Measurements from ENCODE around the gene PTPRF. TPM values are rescaled to one million over a fixed set of nuclear protein-coding genes. Genes with fewer than 3 reads are reported as not detected.

PTPRF gene
- total RNA-seq, 1 donor from 2014 or later, result not detected

DNA sequence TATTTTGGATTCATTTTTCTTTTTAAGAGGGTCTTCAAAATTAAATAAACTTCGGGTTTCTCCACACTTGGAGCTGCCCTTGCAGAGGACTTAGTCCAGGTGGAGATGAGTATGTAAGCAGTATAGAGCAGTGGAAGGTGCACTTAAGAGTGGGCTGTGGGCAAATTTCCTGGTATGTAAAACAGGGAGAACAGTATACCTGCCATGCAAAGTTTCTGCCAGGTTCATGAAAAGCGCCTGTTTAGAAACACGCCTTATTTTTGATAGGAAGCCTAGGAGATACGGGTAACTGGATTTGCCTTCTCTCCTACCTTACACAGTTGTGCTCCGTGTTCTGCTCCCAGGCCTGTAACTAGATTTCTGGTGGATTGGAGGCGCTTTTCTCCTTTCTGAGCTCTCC lies 120.5 kb downstream of the PTPRF start:
- H3K9me3 Mint-ChIP-seq, result no peaks in the 10 kb centered on the region
- POLR2A ChIA-PET, result interaction anchor here (0.8 to 3.6 kb wide), 9 partner anchors 9 to 981 kb away, joined by 3 to 28 read pairs (median 5); partner anchors contain the start of genes C1orf50, HYI, P3H1 and ST3GAL3

DNA sequence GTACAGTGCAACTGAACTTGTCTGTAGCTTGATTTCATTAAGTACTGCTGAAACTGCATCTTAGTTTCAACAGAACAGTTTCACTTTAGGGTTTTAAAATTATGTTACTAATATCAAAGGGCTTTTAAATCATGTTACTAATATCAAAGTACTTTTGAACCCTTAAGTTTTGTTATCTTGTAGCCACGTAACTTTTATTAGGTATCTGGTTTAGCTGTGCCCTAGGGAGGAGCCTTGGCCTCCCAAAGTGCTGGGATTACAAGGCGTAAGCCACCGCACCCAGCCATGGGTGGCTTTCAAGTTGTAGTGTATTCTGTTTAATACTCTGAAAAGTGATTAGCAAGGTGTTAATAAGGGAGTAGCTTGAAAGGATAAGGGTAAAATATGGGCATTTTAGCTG lies 121.2 kb downstream of the PTPRF start:
- DNase-seq (no peak), ATAC-seq (ENCODE audit: low read depth) (no peak)
- TF ChIP-seq, protein P1, sequence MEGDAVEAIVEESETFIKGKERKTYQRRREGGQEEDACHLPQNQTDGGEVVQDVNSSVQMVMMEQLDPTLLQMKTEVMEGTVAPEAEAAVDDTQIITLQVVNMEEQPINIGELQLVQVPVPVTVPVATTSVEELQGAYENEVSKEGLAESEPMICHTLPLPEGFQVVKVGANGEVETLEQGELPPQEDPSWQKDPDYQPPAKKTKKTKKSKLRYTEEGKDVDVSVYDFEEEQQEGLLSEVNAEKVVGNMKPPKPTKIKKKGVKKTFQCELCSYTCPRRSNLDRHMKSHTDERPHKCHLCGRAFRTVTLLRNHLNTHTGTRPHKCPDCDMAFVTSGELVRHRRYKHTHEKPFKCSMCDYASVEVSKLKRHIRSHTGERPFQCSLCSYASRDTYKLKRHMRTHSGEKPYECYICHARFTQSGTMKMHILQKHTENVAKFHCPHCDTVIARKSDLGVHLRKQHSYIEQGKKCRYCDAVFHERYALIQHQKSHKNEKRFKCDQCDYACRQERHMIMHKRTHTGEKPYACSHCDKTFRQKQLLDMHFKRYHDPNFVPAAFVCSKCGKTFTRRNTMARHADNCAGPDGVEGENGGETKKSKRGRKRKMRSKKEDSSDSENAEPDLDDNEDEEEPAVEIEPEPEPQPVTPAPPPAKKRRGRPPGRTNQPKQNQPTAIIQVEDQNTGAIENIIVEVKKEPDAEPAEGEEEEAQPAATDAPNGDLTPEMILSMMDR (IDR thresholded peaks at IDR 0.05), result no peak
- peaks cover 49% of the 10 kb centered on the region for H3K4me1 Mint-ChIP-seq
- H3K9me3 Mint-ChIP-seq, result no peaks in the 10 kb centered on the region
- H3K27me3 Mint-ChIP-seq, result peaks cover 2% of the 10 kb centered on the region
- ChIA-PET POLR2A (interaction anchor here (0.8 to 3.6 kb wide), 2 partner anchors 55 to 425 kb away, joined by 3 to 28 read pairs; partner anchors contain the start of gene ST3GAL3), CTCF (no interaction called here)
- intact Hi-C loops (cut with micrococcal nuclease), result loop anchor here (2.0 to 5.0 kb wide), 4 partner anchors 55 to 479 kb away; partner anchors contain the start of genes CFAP57, EBNA1BP2 and ST3GAL3
- peak overlapping the region; percentile 98 for H3K4me3 Mint-ChIP-seq
- no peak overlapping the region for H3K27ac Mint-ChIP-seq
- H3K36me3 Mint-ChIP-seq (ENCODE audit: low read depth), result peaks cover 49% of the 10 kb centered on the region

More for the DNA sequence above, 120.5 kb downstream of the PTPRF start:
- peak overlapping the region; percentile 97 for H3K27ac Mint-ChIP-seq
- H3K4me3 Mint-ChIP-seq, result peak overlapping the region; percentile 98
- CTCF ChIA-PET, result no interaction called here
- DNase-seq (no peak), ATAC-seq (ENCODE audit: low read depth) (no peak)
- TF ChIP-seq, protein P1 (IDR thresholded peaks at IDR 0.05), result no peak
- peaks cover 2% of the 10 kb centered on the region for H3K27me3 Mint-ChIP-seq
- peaks cover 43% of the 10 kb centered on the region for H3K36me3 Mint-ChIP-seq (ENCODE audit: low read depth)
- H3K4me1 Mint-ChIP-seq, result peaks cover 49% of the 10 kb centered on the region
- intact Hi-C loops (cut with micrococcal nuclease), result loop anchor here (2.0 to 5.0 kb wide), 4 partner anchors 56 to 478 kb away; partner anchors contain the start of genes CFAP57, EBNA1BP2 and ST3GAL3

DNA sequence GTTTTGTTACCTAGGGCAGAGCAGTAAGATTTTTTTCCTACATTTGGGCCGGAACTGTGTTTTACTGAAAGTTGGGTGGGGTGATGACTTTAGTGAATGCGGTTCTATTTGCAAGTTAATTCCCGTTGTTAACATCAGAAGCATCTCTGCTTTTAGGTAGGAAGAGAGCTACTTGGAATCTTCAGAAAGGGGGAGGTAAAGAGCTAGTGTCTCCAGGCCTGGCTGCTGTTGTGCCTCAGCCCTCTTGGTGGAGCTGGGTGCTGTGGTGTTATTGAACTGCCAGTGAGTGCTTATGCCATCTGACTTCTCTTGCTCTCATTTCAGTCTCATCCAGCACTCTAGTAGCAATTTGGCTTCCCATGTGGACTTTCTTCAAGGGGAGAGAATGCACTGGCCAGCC lies 122.7 kb downstream of the PTPRF start:
- Mint-ChIP-seq H3K36me3 (ENCODE audit: low read depth) (peaks cover 58% of the 10 kb centered on the region), H3K4me3 (no peak overlapping the region), H3K4me1 (peaks cover 49% of the 10 kb centered on the region), H3K9me3 (no peaks in the 10 kb centered on the region), H3K27ac (peak overlapping the region; percentile 47), H3K27me3 (no peaks in the 10 kb centered on the region)
- CTCF ChIA-PET, result no interaction called here
- no peak for ATAC-seq (ENCODE audit: low read depth)
- DNase-seq, result no peak
- POLR2A ChIA-PET, result interaction anchor here (0.6 kb wide), 1 partner anchor 55 kb away, joined by 3 read pairs; no protein-coding TSS in a partner anchor
- intact Hi-C loops (cut with micrococcal nuclease), result loop anchor here (5.0 kb wide), 2 partner anchors 126 to 426 kb away; no protein-coding TSS in a partner anchor
- TF ChIP-seq, protein P1 (IDR thresholded peaks at IDR 0.05), result no peak

DNA sequence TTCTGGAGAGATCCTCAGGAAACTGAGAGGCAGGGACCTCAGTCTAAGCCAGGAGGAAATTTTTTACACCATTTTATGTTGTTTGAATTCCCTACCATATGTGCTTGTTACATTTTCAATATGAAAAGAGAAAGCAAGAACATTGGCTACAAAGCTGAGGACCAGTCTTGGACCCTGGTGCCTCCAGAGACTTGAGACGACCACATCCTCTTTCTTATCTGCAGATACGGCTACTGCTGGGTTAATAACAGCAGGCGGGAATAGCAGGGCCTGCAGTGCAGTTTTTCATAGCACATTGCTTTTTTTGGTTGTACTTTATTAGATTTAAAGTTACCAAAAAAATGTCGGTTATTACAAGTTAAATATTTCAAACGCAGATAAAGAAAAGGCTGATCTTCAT lies 123.2 kb downstream of the PTPRF start:
- Mint-ChIP-seq H3K9me3 (no peaks in the 10 kb centered on the region), H3K27me3 (no peaks in the 10 kb centered on the region), H3K27ac (peak overlapping the region; percentile 47), H3K4me3 (no peak overlapping the region), H3K4me1 (peaks cover 47% of the 10 kb centered on the region), H3K36me3 (ENCODE audit: low read depth) (peaks cover 62% of the 10 kb centered on the region)
- ChIA-PET CTCF (no interaction called here), POLR2A (interaction anchor here (0.6 kb wide), 1 partner anchor 55 kb away, joined by 3 read pairs; no protein-coding TSS in a partner anchor)
- no peak for ATAC-seq (ENCODE audit: low read depth)
- TF ChIP-seq, protein P1 (IDR thresholded peaks at IDR 0.05), result no peak
- no peak for DNase-seq
- intact Hi-C loops (cut with micrococcal nuclease), result loop anchor here (5.0 kb wide), 2 partner anchors 127 to 427 kb away; no protein-coding TSS in a partner anchor

DNA sequence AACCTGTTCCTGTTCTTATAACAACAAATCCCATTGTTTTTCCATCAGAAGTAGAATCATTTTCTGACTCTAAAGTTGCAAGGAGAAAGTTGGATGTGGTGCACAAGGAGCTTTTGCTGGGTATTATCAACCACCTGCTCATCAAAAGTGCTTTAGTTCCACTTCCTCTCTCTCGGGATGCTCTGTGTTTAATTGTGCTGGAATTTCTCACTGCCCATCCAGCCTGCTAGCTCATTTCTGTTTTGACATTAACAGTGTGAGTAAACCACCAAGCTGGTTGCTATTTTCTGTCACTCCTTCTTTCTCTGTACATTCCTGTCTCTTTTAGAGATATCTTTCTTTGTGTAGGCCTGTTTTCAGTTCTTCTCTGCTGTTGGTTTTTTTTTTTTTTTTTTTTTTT lies 125.3 kb downstream of the PTPRF start:
- Mint-ChIP-seq H3K27me3 (no peaks in the 10 kb centered on the region), H3K4me3 (no peak overlapping the region), H3K36me3 (ENCODE audit: low read depth) (peaks cover 67% of the 10 kb centered on the region), H3K27ac (no peak overlapping the region), H3K9me3 (no peaks in the 10 kb centered on the region), H3K4me1 (peaks cover 33% of the 10 kb centered on the region)
- TF ChIP-seq, protein P1 (IDR thresholded peaks at IDR 0.05), result no peak
- CTCF ChIA-PET, result no interaction called here
- DNase-seq (no peak), ATAC-seq (ENCODE audit: low read depth) (no peak)
- intact Hi-C loops (cut with micrococcal nuclease), result no loop called here
- POLR2A ChIA-PET, result interaction anchor here (0.7 kb wide), 1 partner anchor 1695 kb away, joined by 10 read pairs; no protein-coding TSS in a partner anchor
